NCI-H2029 (cell line): Measurements from ENCODE around the gene RCAN1.
"Not testable (repeated sequence)": the region's sequence is repeated elsewhere in the genome, so short reads cannot be mapped to it uniquely, and the experiment has no call there.

Experiments used
- DNase-seq: peaks from one replicate; lab custom pipeline; 2025; lab: John Stamatoyannopoulos, UW

RCAN1 gene

DNA sequence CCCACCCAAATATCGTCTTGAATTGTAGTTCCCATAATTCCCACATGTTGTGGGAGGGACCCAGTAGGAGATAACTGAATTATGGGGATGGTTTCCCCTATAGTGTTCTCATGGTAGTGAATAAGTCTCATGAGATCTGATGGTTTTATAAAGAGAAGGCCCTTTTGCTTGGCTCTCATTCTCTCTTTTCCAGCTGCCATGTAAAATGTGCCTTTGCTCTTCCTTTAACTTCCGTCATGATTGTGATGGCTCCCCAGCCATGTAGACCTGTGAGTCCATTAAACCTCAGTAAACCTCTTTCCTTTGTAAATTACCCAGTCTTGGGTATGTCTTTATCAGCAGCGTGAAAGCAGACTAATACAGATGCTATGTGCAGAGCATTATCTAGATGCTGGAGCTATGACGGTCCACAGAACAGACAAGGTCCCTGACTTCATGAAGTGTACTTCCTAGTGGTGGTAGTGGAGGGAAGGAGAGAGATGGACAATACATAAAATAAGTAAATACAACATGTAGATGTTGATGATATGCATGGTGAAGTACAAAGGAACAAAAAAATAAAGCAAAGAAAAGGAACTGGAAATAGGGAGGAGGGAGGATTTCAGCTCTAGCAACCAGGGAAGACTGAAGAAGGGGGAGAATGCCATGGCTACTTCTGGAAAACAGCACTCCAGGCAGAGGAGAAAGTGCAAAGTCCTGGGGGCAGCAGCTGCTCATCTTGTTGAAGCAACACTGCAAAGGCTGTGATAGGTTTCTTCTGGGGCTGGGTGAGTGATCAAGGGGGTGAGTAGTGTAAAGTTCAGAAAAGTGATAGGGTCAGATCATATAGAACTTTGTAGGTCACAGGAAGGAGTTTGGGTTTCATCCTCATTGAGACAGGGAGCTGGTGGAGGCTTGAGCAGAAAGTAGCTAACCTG lies 6.8 kb upstream of the RCAN1 start:
- DNase-seq, result no peak

DNA sequence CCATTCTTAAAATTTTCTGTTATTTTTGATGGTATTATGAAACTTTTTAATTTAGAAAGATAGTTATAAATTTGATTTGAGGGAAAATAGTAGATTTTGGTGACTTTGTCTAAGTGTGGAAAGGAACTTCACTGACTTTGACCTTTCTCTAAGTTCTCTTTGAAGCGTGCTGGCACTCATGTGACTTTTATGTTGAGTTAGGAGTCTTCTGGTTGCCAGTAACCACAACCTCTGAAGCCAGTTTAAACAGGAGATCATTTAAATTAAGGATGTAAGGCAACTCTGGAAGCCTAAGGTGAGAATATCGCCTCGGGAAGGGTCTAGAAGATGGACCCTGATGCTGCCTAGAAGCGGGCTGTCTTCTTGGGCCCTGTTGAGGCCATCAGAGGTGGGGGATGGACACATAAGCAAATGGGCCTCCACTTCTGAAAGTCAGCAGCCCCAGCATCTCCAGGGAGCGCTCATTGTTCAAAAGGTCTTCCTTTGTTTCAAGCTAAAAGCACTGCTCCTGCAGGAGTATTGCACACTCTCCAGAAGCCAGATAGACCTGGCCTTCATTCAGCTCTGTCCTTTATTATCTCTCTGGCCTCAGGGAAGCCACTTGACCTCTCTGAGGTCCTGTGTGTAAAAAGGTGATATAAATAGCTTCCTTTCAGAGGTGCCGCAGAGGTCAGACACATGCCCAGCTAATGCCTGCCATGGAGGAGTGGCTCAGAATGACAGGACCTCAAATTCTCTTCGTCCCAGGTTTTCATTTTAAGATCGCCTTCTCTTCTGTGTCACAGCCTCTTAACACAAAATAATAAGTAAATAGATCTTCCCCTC lies 5.1 kb upstream of the RCAN1 start:
- DNase-seq, result no peak

DNA sequence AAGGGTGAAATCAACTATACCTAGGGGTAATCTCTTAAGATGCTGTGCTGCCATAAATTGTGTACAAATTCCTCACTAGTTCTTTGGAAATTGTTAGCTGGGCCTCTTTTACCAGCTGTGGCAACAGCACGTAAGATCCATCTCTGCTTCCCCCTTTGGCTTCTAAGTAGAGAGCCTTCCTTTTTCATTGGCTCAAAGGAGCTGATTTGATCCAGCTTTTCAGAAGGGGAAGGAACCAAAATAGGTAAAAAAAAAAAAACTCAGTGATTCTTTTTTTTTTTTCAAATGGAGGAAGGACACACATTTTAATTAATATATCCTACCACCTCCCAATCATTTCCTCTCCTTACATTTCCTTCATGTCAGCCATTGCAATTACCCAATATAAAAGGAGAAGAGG lies 4.0 kb upstream of the RCAN1 start:
- DNase-seq, result no peak

DNA sequence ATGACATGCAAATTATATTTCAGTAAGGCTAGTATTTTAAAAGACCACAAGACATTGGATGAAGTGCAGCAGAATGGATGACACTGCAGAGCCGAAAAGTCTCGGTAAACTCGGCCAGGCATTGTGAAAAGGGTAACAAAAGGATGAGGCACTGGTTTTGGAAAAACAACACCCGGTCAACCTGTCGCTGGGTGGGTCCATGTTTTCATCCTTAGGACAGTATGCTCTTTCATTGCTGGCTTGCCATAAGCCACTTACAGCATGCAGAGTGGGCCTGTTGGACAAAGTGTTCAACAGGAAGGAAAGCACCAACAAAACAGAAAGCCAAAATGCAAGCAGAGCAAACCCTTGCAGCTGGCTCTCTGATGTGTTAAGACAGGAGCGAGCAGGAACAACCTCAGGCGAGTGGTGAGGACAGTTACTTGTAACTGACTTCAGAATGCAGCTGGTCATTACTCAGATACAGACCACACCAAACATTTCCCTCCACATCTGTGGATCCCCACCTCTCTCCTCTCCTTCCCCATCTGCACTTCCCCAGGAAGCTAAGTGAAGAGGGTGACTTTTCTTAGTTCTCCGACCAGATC lies 2.9 kb upstream of the RCAN1 start:
- no peak for DNase-seq

DNA sequence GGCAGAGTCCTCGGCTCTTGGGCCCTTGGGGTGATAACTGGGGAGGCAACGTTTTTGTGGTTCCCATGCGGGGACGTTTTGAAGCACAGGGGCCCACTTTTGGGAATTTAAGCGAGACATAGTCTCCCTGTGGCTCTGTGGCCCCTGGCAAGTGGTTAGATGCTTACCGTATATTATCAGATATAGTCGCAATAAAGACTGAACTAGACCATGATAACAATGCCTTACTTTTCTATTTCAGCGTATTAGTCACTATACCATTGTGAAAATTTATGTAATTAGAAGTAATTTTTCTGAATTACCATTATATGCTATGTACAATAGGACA lies 538 bp upstream of the RCAN1 start:
- DNase-seq, result no peak

DNA sequence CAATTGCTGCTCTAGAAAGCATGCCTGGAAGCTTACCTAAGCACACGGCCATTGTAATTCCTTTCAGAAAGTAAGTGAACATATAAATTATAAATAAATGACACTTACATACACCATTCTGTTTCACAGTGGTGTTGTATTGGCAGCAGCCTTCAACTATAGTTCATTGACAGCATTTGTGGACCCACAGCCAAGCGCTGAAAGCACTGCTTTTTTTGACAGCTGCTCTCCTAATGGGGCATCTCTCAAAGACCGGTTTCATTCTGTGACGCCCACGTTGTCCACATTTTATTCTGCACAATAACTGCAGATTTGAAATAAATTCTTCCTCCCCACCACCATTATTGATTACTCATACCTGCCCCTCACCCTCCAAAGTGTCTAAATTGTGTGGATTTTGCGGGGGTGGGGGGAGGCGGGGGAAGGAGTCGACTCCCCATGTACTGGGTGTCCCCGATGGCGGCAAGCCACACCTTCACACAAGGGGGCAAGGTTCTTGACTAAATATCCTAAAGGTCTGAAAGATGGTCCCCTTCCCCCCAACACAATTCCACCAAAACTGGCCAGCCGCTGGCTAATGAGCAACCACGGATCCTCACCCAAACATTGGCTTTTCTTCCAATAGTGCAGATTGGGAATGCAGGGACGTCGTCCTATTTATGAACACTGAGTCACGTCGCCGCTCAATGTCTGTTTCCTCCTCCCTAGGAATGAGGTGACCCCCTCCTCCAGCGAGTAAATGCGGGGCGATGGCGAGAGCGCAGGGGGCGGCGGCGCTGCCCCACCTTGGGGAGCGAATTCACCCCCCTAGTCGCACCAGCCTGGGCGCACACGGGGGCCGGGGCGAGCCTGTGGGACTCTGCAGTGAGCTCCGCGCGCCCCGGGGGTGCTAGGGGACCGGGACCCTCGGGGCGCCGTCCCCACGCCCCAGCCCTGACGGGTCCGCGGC lies 960 bp downstream of the RCAN1 start:
- DNase-seq, result no peak

DNA sequence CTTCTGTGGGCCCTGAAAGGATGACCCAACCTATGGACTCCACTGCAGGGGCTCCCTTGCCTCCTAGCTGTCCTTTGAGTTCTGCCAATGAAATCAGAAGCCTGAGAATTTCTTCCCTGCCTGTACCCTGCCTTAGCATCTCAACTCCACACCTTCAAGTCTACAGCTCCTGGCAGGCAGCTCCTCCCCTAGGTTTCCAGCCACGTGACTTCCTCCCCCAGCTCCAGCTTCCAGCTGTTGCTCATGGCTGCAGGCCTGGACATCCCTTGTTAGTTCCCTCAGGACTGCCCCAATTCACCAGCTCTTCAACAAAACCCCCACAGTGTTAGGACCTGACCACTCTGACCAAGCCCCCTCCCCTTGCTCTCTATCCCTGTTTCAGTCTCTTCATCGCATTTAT lies 2.4 kb downstream of the RCAN1 start:
- no peak for DNase-seq

DNA sequence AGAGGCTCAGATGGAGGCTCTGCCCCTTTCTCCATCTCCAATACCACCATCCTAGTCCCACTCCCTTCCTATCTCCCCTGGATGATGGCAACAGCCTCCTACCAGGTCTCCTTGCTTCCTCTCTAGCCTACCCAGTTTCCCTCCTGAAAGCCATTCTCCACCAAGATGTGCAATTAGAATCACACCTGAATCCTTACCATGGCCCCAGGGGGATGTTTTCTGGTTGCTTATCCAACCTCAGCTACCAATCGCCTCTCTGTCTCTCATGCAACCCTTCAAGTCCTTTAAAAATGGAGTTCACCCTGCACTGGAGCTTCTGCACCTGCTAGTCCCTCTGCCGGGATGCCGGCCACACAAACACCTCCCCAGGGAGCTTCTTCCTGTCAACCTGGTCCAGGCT lies 2.9 kb downstream of the RCAN1 start:
- no peak for DNase-seq

DNA sequence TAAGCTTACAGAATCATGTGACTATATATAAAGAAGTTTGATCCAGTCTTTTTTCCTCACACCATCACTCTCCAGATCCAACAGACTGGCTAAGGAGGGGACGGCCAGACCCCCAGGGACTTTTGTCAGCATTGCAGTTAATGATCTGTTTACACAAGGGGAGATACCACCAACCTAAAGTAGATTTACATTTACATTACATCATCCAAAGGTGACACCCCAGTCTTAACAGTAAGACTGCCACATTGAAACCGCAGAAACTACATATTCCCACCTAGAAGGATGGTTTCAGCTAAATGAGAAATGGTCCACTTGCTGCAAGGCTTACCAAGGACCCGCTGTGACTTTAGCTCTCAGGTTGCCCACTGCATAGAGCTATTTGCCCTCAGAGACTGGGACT lies 3.4 kb downstream of the RCAN1 start:
- DNase-seq, result no peak

DNA sequence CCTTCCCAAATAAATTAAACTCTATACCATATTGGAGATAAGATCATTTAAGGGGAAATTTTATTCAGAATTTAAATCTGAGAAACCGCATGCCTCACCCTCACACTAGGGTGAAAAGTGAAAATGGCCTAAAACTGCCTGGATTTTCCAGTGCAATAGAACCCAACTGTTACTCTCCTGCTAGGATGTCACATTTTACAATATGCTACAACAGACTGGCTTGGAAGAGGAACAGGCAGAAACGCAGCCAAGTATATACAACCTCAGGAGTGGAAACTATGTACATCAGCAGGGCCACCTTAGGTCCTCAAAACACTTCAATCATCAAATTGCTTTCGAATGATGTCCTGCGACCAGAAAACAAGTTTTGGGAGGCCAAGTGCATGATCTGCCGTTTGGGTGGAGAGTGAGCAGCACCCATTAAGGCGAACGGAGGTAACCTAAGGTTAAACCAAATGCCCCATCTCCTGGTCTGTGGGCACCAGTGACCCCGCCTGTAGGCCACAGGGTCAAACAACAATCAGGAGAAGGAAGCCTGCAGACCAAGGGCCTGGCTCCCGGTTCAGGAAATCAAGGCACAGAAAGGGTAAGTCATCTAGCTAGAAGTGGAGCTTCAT lies 4.9 kb downstream of the RCAN1 start:
- DNase-seq, result no peak

DNA sequence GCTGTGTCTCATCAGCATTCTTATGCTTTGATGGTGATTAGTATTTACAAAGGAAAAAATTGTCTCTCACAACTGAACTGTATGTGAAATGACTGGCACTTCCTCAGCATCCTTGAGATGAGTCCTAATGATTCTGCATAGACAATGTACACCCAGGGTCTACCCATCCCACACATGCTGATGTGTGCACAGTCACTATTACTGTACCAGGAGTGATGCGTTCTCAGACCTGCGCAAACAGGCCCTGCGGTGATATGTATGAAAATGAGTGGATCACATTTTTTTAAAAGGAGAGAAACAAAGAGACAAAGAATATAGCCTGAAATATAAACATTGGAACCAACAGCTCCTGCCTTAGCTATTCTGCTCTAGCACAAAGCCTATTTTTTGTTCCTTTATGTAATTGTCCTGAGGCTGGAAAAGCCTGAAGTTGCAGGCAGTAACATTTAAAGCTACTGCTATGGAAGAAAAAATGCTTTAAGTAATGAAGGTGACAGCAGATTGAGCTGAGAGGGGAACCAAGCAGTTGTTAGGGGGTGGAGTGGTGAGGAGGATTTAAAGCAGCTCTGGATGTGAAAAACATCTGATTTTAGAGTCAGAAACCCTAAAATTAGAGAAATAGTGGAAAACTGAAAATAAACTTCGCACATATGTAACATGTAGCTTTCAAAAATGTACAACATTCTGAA lies 5.5 kb downstream of the RCAN1 start:
- no peak for DNase-seq

DNA sequence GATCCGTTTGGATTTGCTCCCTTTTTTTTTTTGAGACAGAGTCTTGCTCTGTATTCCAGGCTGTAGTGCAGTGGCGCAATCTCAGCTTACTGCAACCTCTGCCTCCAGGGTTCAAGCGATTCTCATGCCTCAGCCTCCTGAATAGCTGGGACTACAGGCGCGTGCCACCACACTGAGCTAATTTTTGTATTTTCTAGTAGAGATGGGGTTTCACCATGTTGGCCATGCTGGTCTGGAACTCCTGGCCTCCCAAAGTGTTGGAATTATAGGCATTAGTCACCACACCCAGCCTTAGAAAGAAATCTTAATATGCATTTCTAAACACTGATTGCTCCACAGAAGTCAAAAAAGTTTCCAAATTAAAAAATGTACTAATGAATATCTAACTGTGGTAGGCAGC lies 7.5 kb downstream of the RCAN1 start:
- DNase-seq, result not testable (repeated sequence)

DNA sequence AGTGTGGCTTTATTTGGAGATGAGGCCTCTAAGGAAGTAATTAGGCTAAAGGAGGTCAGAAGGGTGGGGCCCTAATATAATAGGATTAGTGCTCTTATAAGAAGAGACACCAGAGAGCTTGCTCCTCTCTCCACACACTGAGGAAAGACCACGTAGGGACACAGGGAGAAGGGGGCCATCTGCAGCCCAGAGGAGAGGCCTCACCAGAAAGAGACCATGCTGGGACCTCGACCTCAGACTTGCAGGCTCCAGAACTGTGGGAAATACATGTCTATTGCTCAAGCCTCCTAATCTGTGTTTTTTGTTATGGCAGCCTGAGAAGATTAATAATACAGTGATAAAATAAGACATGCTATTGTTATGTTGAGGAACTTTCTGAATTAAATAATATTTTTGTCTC lies 8.3 kb downstream of the RCAN1 start:
- DNase-seq, result no peak

DNA sequence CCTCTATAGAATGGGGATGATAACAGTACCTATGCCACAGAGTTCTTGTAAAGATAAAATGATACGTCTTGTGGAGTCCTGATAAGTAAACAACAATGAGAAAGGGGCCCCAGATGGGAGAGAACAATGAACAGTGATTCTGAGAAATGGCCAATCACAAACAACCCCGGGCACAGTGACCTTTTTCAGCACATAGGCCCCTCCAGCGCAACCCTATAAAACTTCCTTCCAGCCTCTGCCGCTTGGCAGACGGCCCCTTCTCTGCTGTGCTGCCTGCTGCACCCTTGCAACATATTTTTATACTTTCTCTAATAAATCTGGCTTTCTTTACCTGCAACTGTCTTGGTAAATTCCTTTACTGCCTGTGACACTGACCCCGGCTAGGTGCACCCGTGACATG lies 8.9 kb downstream of the RCAN1 start:
- no peak for DNase-seq

DNA sequence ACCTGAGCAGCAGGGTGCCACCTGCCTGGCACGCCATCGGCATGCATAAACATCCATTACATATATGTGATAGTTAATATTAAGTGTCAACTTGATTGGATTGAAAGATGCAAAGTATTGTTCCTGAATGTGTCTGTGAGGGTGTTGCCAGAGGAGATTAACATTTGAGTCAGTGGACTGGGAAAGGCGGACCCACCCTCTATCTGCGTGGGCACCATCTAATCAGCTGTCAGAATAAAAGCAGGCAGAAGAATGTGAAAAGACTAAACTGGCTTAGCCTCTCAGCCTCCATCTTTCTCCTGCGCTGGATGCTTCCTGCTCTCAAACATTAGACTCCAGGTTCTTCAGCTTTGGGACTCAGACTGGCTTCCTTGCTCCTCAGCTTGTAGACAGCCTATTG lies 10.0 kb downstream of the RCAN1 start:
- not testable (repeated sequence) for DNase-seq

DNA sequence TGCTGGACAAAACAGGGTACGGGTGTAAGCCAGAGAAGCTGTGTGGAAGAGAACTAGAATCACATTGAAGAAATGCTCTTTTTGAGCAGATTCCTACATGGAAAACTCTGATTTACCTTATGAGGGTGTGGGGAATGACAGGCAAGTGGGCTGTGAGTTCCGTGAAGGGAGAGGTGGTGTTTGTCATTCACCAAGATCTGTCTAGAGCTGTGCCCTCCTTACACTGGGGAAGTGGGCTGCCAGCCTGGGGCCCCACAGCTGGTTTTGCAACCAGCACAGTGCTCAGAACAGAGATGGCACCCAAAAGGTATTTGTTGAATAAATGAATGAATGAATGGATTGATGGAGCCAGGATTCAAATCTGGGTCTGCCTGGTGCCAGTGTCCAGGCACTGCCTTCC lies 10.4 kb downstream of the RCAN1 start:
- no peak for DNase-seq

DNA sequence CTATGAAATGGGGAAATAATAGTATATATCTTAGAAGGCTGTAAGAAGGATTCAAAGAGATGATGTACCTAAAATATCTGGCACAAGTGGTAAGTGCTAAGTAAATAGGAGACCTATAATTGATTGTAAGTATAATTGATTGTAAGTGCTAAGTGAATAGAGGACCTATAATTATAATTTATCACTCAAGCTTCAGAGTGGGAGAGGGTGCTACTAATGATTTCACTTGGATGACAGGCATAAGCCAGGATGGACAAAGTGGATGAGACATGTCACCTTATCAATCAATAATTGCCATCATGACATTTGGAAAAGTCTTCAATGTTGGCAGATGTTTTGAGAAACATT lies 11.2 kb downstream of the RCAN1 start:
- DNase-seq, result no peak

DNA sequence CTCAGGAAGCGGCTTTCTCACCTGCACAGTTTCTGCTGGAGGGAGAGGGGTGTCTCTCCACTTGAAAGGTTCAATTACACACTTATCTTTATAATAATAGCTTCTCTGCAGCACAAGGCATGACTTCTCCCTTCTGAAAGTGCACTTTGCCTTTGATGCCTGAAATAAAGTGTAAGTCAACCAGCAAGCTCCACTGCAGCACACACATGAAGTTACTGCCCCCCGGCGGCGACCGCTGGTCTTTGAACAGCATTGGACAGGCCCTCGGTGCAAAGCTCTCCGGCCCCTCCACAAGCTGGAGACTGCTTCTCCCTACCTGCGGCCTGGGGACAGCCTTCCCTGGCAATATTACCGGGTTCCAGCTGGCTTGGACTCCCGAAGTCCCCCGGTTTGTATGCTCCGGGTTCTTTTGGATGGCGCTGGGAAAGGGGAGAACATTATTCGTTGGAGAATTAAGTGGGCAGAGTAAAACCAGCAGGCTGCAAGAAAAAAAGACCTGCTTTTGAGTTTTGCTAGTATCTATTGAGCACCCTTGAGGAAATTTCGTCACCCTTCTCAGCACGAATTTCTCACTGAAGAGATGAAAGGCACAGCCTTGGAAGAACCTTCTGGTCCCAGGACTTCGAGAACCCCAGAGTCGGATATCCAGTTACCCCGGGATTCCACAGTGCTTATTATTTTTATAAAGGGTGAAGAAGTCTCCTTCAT lies 11.8 kb downstream of the RCAN1 start:
- DNase-seq, result peak; percentile 85

DNA sequence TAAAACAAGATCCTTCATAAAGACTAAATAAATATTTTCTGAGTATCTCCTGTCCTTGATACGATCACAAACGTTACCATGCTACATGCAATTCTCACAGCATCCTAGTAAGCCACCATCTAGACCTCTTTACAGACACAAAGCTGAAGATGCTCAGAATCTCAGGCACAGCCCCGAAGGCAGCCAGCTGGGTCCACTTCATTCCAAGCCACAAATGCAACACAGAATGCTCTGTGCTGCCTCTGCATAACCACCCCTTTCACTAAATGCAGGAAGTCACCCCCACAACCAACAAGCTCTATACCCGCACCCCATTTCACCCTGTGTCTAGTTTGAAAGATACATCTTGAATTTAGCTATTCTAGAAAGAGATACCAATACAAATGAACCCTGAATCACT lies 12.9 kb downstream of the RCAN1 start:
- DNase-seq, result no peak

DNA sequence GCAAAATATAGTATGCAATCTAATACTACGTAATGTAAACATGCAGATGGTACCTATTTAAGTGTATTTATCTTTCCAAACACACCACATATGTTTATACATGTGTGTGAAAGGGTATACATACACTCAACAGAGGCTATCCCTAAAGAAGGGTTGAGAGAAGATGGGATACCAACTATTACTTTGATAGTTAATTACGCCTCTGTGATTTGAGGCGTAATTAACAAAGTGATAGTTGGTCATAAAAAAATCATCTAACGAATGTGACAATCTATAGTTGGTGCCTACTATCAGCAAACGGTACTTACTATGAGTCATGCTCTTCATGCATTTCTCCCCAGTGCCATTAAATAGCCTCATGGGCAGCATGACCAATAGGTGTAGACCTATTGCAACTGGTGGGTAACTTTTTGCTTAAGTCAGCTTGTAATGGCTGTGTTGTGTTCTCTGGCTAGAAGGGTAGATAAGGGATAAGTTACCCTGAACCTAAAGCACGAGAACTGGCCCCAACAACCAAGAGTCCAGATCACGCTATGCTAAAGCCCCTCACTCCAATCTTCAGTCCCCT lies 15.3 kb downstream of the RCAN1 start:
- peak; percentile 9 for DNase-seq
